ENCODE measurements around the gene FBLN5.

DNA sequence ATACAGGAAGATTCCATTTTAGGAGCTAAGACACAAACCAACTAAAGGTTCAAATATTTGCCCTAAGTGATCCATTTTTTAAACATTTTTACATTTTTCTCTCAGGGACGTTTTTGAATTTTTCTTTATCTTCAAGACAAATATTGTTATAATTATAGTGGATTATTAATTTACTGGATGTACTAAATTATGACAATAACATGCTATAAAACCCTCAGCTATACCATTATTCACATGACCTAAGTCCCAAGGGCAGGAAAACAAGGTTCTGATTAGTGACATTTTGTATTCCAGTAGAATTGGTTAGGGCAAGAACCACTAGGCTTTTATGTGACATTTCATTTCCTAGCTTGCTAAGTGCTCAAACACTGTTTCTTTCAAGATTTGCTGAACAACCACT lies 16.5 kb upstream of the FBLN5 start:
- TF ChIP-seq, protein P1, sequence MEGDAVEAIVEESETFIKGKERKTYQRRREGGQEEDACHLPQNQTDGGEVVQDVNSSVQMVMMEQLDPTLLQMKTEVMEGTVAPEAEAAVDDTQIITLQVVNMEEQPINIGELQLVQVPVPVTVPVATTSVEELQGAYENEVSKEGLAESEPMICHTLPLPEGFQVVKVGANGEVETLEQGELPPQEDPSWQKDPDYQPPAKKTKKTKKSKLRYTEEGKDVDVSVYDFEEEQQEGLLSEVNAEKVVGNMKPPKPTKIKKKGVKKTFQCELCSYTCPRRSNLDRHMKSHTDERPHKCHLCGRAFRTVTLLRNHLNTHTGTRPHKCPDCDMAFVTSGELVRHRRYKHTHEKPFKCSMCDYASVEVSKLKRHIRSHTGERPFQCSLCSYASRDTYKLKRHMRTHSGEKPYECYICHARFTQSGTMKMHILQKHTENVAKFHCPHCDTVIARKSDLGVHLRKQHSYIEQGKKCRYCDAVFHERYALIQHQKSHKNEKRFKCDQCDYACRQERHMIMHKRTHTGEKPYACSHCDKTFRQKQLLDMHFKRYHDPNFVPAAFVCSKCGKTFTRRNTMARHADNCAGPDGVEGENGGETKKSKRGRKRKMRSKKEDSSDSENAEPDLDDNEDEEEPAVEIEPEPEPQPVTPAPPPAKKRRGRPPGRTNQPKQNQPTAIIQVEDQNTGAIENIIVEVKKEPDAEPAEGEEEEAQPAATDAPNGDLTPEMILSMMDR (IDR thresholded peaks at IDR 0.05; ENCODE audit: low read depth, low read length) = no peak
- TF ChIP-seq EZH2phosphoT487 (IDR thresholded peaks at IDR 0.05; ENCODE audit: low read depth) = no peak
